ENCODE results near the gene SMYD2.

DNA sequence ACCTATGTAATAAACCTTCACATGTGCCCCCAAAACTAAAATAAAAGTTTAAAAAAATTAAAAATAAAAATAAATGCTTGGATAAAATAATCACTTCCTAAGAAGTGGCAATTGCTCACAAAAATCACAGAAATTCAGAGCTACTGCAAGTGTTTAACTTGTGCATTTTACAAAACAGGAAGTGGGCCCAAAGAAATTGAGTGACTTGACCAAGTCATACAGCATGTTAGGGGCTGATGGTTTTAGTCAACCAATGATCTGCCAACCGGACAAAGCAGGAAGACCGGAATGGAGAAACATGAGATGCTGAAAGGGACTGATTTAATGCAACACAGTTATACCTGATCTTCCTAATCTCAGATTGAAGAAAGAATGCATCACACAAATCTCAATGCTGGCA is 96.5 kb downstream of the SMYD2 start:
- TF ChIP-seq POLR2A (IDR thresholded peaks at IDR 0.05; ENCODE audit: low read length), result no peak
- TF ChIP-seq GATA1 (IDR thresholded peaks at IDR 0.05; ENCODE audit: low read depth, low read length), result no peak
